A673 (cell line): ENCODE results near the gene SORCS3. TPM values are rescaled to one million over a fixed set of nuclear protein-coding genes. Genes with fewer than 3 reads are reported as not detected.

ENCODE experiments used
- BruUV-seq: library from RNA; stranded (reverse); fragments of 400-500 nt; replicated peaks from 2 replicates; lab custom pipeline; 2021; lab: Mats Ljungman, UMichigan
- CTCF ChIA-PET: fragments of 300-600 bp; sonication (Branson Sonifier 250); formaldehyde crosslinking; loops from one replicate; lab custom pipeline; 2022; ENCODE audit warnings: antibody characterized with exemption; lab: Charles Lee
- POLR2A ChIA-PET: fragments of 300-600 bp; sonication (Branson Sonifier 250); formaldehyde crosslinking; loops from one replicate; lab custom pipeline; 2022; ENCODE audit warnings: antibody characterized with exemption; ENCODE audit not compliant: low non-redundant PET; lab: Charles Lee
- DNase-seq: peaks from one replicate; pipeline ENCODE4 v3.0.0-alpha.2; 2015; ENCODE audit warnings: low spot score
- H3K27ac ChIP-seq: fragments of 200-600 bp; sonication (generic); 2 replicates; pipeline ENCODE4 v1.5.1; 2016; ENCODE audit warnings: mixed run types, low read depth, mild to moderate bottlenecking, mixed read lengths, antibody characterized with exemption, low read length; ENCODE audit not compliant: poor library complexity, severe bottlenecking
- H3K27me3 ChIP-seq: fragments of 200-600 bp; sonication (generic); replicated peaks from 2 replicates; pipeline ENCODE4 v1.6.1; 2017; ENCODE audit warnings: mixed run types, low read depth, mild to moderate bottlenecking, mixed read lengths, antibody characterized with exemption, low read length; ENCODE audit not compliant: insufficient read depth, poor library complexity
- H3K36me3 ChIP-seq: fragments of 200-600 bp; sonication (generic); 2 replicates; pipeline ENCODE4 v1.6.1; 2016; ENCODE audit warnings: mixed run types, mild to moderate bottlenecking, mixed read lengths, antibody characterized with exemption, low read length; ENCODE audit not compliant: insufficient read depth, poor library complexity, severe bottlenecking
- H3K4me1 ChIP-seq: fragments of 200-600 bp; sonication (generic); 2 replicates; pipeline ENCODE4 v1.6.1; 2017; ENCODE audit warnings: mixed run types, mild to moderate bottlenecking, mixed read lengths, antibody characterized with exemption, low read length; ENCODE audit not compliant: insufficient read depth, poor library complexity, severe bottlenecking
- H3K4me3 ChIP-seq: fragments of 200-600 bp; sonication (generic); 2 replicates; pipeline ENCODE4 v1.5.1; 2016; ENCODE audit warnings: low read depth, mixed run types, mild to moderate bottlenecking, mixed read lengths, low read length; ENCODE audit not compliant: poor library complexity, severe bottlenecking
- H3K9me3 ChIP-seq: fragments of 200-600 bp; sonication (generic); 2 replicates; pipeline ENCODE4 v1.6.1; 2016; ENCODE audit warnings: mixed run types, low read depth, mild to moderate bottlenecking, mixed read lengths, antibody characterized with exemption, low read length; ENCODE audit not compliant: poor library complexity, severe bottlenecking
- CTCF ChIP-seq: fragments of 300-800, 200-600 bp; sonication (generic); conservative IDR thresholded peaks from 2 replicates; pipeline ENCODE4 v1.5.1; 2017; ENCODE audit warnings: low read depth, mild to moderate bottlenecking, antibody characterized with exemption, low read length, moderate library complexity, mixed read lengths
- EZH2 ChIP-seq: fragments of 200-600 bp; sonication (generic); IDR thresholded peaks from 2 replicates; pipeline ENCODE4 v1.6.1; 2017; ENCODE audit warnings: borderline replicate concordance, low read depth, mild to moderate bottlenecking, mixed read lengths, antibody characterized with exemption, low read length; ENCODE audit not compliant: poor library complexity, severe bottlenecking
- intact Hi-C: fragments of 100-400 bp; cut with micrococcal nuclease; formaldehyde crosslinking; loops from one replicate; pipeline ENCODE4 v1.10.0; 2022; ENCODE audit not compliant: unreplicated experiment
- total RNA-seq: library from RNA; stranded (reverse); gene quantifications from 2 replicates; pipeline ENCODE4 v1.2.3, GENCODE V29; 2021

Gene SORCS3
- total RNA-seq, 1 experiment from 2014 or later, result not detected

DNA sequence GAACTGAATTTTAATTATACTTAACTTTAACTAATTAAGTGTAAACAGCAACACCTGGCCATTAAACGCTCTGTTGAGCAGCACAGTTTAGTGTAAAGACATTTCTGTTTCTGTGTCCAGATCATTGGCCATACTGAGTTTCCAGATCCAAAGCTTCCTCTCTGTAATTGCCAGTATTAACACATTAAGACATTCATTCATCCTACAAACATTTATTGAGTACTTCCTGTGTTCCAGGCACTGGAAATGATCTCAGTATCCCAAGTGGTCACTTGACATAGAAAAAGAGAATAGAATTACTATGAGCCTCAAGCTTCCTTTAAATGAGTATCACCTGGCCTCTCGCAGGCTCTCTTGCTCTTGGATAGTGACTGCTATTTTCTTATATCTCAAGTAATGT is 618.1 kb downstream of the SORCS3 start:
- Histone ChIP-seq H3K27ac (no peak overlapping the region), H3K4me3 (no peak overlapping the region), H3K4me1 (no peaks in the 10 kb centered on the region), H3K36me3 (no peaks in the 10 kb centered on the region), H3K27me3 (peaks cover 35% of the 10 kb centered on the region), H3K9me3 (no peaks in the 10 kb centered on the region)
- intact Hi-C loops, result no loop called here
- CTCF ChIA-PET, result no interaction called here
- POLR2A ChIA-PET, result no interaction called here
- no peak for DNase-seq
- BruUV-seq, result no TSS peak
- TF ChIP-seq CTCF (no peak), EZH2 (no peak)

DNA sequence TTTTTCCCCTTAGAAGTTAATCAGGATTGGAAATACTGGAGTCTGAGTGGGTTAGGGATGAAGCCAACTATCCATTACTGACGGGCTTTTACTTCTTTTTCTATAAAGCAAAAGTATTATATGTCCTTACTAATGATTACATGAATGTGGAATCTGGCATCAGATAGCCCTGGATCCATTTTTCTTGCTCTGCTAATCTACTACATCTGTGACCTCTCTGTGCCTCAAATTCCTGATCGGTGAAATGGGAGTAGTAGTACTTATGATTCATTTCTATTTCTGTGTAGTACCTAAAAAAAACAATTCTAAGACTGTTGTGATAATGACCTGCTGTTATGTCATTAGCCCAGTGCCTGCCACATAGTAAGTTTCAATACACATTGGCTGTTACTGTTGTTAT is 621.6 kb downstream of the SORCS3 start:
- ChIA-PET CTCF (no interaction called here), POLR2A (no interaction called here)
- no peak for TF ChIP-seq EZH2
- no peak for TF ChIP-seq CTCF
- Histone ChIP-seq H3K27ac (no peak overlapping the region), H3K9me3 (no peaks in the 10 kb centered on the region), H3K27me3 (peaks cover 51% of the 10 kb centered on the region), H3K4me3 (no peak overlapping the region), H3K36me3 (no peaks in the 10 kb centered on the region), H3K4me1 (no peaks in the 10 kb centered on the region)
- intact Hi-C loops, result no loop called here
- DNase-seq, result no peak
- BruUV-seq, result no TSS peak

GRCh38 chr10:105266966-105267539 is 626.0 kb downstream of the SORCS3 start:
- no peak for DNase-seq
- BruUV-seq, result no TSS peak
- POLR2A ChIA-PET, result no interaction called here
- TF ChIP-seq CTCF (no peak), EZH2 (no peak)
- H3K27me3 ChIP-seq, result peaks cover 68% of the 10 kb centered on the region
- H3K9me3 ChIP-seq, result no peaks in the 10 kb centered on the region
- H3K36me3 ChIP-seq, result no peaks in the 10 kb centered on the region
- H3K27ac ChIP-seq, result no peak overlapping the region
- no peak overlapping the region for H3K4me3 ChIP-seq
- CTCF ChIA-PET, result no interaction called here
- no peaks in the 10 kb centered on the region for H3K4me1 ChIP-seq
- intact Hi-C loops, result no loop called here
